ENCODE measurements around the gene CDK17. TPM values are rescaled to one million over a fixed set of nuclear protein-coding genes. Genes with fewer than 3 reads are reported as not detected.

CDK17 gene
- total RNA-seq, 1 donor from 2014 or later = 47.1 TPM

DNA sequence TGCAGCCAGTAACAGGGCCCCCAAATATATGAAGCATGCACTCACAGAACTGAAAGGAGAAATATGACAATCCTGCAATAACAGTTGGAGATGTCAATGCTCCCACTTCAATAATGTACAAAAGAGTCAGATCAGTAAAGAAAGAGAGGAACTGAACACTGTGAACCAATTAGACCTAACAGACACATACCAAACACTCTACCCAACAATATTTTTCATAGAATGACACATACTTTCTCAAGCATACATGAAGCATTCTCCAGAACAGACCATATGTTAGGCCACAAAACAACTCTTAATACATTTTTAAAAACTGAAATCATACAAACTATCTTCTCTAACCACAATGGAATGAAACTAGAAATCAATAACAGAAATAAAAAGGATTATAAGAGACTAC is 125.9 kb downstream of the CDK17 start:
- ATAC-seq (no peak), DNase-seq (no peak)
- intact Hi-C loops (cut with DNase I) = no loop called here
- H3K27ac ChIP-seq = no peak overlapping the region
- no peaks in the 10 kb centered on the region for H3K27me3 ChIP-seq
- peaks cover 49% of the 10 kb centered on the region for H3K36me3 ChIP-seq
- H3K9me3 ChIP-seq = no peaks in the 10 kb centered on the region
- H3K4me3 ChIP-seq = no peak overlapping the region
- TF ChIP-seq, protein P1, sequence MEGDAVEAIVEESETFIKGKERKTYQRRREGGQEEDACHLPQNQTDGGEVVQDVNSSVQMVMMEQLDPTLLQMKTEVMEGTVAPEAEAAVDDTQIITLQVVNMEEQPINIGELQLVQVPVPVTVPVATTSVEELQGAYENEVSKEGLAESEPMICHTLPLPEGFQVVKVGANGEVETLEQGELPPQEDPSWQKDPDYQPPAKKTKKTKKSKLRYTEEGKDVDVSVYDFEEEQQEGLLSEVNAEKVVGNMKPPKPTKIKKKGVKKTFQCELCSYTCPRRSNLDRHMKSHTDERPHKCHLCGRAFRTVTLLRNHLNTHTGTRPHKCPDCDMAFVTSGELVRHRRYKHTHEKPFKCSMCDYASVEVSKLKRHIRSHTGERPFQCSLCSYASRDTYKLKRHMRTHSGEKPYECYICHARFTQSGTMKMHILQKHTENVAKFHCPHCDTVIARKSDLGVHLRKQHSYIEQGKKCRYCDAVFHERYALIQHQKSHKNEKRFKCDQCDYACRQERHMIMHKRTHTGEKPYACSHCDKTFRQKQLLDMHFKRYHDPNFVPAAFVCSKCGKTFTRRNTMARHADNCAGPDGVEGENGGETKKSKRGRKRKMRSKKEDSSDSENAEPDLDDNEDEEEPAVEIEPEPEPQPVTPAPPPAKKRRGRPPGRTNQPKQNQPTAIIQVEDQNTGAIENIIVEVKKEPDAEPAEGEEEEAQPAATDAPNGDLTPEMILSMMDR (IDR thresholded peaks at IDR 0.05) = no peak
- no peaks in the 10 kb centered on the region for H3K4me1 ChIP-seq

DNA sequence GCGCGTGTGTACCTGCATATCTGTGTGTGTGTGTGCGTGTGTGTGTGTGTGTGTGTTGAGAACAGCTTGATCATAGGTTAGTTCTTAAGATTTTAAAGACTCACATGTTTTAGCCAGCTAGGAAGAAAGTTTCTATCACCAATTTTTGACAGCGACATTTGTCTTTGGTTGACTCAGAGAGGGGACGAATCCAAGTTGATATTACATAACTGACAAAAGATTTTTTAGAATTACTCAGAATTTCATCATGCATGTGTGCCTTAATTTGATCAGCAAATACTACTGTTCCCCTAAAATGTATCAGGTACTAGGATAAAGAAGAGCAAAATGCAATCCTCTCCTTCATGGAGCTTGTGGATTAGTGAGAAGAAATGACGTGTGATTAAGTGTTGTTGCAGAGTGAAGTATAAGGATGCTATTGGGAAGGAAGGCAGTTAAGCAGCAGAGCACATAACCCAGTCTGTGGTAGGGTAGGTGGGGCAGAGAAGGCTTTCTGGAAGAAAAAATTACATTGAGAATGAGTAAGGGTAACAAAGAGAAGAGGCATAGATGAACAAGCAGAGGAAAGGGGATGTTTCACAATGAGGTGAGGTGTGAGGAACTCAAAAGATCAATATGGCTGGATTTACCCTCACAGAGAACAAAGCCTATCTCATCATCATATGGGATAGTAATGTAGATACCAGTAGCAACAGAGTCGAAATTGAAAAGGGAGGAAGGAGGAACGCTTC is 128.6 kb downstream of the CDK17 start:
- no peak for DNase-seq
- intact Hi-C loops (cut with DNase I) = no loop called here
- TF ChIP-seq, protein P1 (IDR thresholded peaks at IDR 0.05) = no peak
- no peak for ATAC-seq
- peaks cover 43% of the 10 kb centered on the region for H3K36me3 ChIP-seq
- no peaks in the 10 kb centered on the region for H3K9me3 ChIP-seq
- H3K4me3 ChIP-seq = no peak overlapping the region
- H3K27ac ChIP-seq = no peak overlapping the region
- no peaks in the 10 kb centered on the region for H3K27me3 ChIP-seq
- H3K4me1 ChIP-seq = no peaks in the 10 kb centered on the region

DNA sequence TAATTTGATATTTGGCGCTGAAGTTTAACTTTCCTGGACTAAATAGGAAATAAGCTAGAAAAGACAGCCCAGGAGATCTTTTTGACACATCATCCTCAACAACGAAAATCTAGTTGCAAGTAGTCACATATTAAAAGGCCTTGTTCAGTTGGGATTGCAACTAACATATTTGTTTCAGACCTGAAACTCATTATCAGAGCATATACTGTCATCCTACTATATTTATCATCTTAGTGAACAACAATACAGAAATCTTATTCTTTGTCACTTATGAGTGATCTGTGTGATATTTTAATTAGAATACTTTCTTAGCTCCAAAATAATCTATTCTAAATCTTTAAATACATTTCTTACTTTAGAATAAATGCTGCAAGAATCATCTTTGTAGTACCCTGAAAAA is 134.0 kb downstream of the CDK17 start:
- DNase-seq = no peak
- Histone ChIP-seq H3K36me3 (peaks cover 66% of the 10 kb centered on the region), H3K27me3 (no peaks in the 10 kb centered on the region), H3K27ac (no peak overlapping the region), H3K9me3 (no peaks in the 10 kb centered on the region), H3K4me3 (no peak overlapping the region), H3K4me1 (no peaks in the 10 kb centered on the region)
- TF ChIP-seq, protein P1 (IDR thresholded peaks at IDR 0.05) = no peak
- intact Hi-C loops (cut with DNase I) = no loop called here
- no peak for ATAC-seq

DNA sequence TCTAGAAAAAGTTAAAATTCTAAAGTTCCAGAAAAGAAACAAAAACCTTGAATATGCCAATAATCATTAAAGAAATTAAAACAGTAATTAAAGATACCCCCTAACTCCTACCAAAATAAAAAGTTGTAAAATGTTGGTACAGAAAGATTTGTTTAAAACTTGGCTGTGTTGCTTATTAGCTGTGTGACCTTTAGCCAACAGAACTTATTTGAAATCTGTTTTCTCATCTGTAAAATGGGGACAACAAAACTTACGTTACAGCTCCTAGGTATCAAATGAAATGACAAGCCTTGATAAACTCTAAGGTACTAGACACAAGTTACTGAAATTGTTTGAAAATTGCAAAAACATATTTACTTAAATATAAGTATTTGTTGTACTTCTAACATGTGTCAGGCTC is 134.4 kb downstream of the CDK17 start:
- TF ChIP-seq, protein P1 (IDR thresholded peaks at IDR 0.05) = no peak
- no peaks in the 10 kb centered on the region for H3K4me1 ChIP-seq
- H3K36me3 ChIP-seq = peaks cover 65% of the 10 kb centered on the region
- H3K27me3 ChIP-seq = no peaks in the 10 kb centered on the region
- H3K9me3 ChIP-seq = no peaks in the 10 kb centered on the region
- DNase-seq = no peak
- no peak overlapping the region for H3K4me3 ChIP-seq
- no peak overlapping the region for H3K27ac ChIP-seq
- no peak for ATAC-seq
- intact Hi-C loops (cut with DNase I) = no loop called here

DNA sequence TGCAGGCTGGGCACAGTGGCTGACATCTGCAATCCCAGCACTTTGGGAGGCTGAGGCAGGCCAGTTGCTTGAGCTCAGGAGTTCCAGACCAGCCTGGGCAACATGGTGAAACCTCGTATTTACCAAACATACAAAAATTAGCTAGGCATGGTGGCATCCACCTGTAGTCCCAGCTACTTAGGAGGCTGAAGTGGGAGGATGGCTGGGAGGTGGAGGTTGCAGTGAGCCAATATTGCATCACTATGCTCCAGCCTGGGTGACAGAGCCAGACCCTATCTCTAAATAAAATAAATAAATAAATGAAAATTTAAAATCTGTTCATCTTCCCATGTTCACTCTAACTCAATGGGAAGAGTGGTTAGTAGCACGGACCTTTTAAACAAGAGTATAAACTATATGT is 134.8 kb downstream of the CDK17 start:
- no peak overlapping the region for H3K27ac ChIP-seq
- no peaks in the 10 kb centered on the region for H3K9me3 ChIP-seq
- TF ChIP-seq, protein P1 (IDR thresholded peaks at IDR 0.05) = no peak
- H3K4me3 ChIP-seq = no peak overlapping the region
- no peaks in the 10 kb centered on the region for H3K4me1 ChIP-seq
- DNase-seq (no peak), ATAC-seq (no peak)
- intact Hi-C loops (cut with DNase I) = no loop called here
- H3K36me3 ChIP-seq = peaks cover 61% of the 10 kb centered on the region
- no peaks in the 10 kb centered on the region for H3K27me3 ChIP-seq

Data from upper lobe of right lung (tissue), 1 donor.